H1 (cell line): ENCODE data around the gene RABEP1.

Source experiments
- CEBPB ChIP-seq: IDR thresholded peaks from 2 replicates; pipeline ENCODE4 v1.6.1; 2012; ENCODE audit warnings: low read depth, low read length
- JUND ChIP-seq: IDR thresholded peaks from 2 replicates; pipeline ENCODE4 v1.6.1; 2011; ENCODE audit warnings: mild to moderate bottlenecking, improper control_type of control experiment, low read length
- POLR2A ChIP-seq, 2 experiments: IDR thresholded peaks; 1 replicate in 1 of 2; 2 replicates in 1 of 2; pipeline ENCODE4 v1.6.1; 2011; ENCODE audit warnings: low read depth in 2 of 2, low read length in 2 of 2, mild to moderate bottlenecking in 2 of 2; ENCODE audit errors: control extremely low read depth in 1 of 2
- POLR2AphosphoS5 ChIP-seq: IDR thresholded peaks from 2 replicates; pipeline ENCODE4 v1.6.1; 2011; ENCODE audit warnings: low read depth, low read length
- SP1 ChIP-seq: IDR thresholded peaks from 2 replicates; pipeline ENCODE4 v1.6.1; 2011; ENCODE audit warnings: low read depth, low read length
- TAF1 ChIP-seq: IDR thresholded peaks from 2 replicates; pipeline ENCODE4 v1.6.1; 2011; ENCODE audit warnings: mild to moderate bottlenecking, low read depth, low read length
- YY1 ChIP-seq: IDR thresholded peaks from 2 replicates; pipeline ENCODE4 v1.6.1; 2011; ENCODE audit warnings: low read depth, mild to moderate bottlenecking, low read length
- TF ChIP-seq, protein P1 (sequence below), 3 experiments: IDR thresholded peaks; 1 replicate in 2 of 3; 2 replicates in 1 of 3; pipeline versions ENCODE4 v1.5.1 to v1.6.1; 2011; ENCODE audit warnings: low read length in 3 of 3, mild to moderate bottlenecking in 3 of 3, inconsistent platforms in 2 of 3, low read depth in 1 of 3, moderate library complexity in 1 of 3; ENCODE audit not compliant: insufficient read depth in 1 of 3; ENCODE audit errors: control extremely low read depth in 1 of 3
- TF ChIP-seq, protein P2 (sequence below): IDR thresholded peaks from 2 replicates; pipeline ENCODE4 v1.6.1; 2012; ENCODE audit warnings: low read length, inconsistent platforms

DNA sequence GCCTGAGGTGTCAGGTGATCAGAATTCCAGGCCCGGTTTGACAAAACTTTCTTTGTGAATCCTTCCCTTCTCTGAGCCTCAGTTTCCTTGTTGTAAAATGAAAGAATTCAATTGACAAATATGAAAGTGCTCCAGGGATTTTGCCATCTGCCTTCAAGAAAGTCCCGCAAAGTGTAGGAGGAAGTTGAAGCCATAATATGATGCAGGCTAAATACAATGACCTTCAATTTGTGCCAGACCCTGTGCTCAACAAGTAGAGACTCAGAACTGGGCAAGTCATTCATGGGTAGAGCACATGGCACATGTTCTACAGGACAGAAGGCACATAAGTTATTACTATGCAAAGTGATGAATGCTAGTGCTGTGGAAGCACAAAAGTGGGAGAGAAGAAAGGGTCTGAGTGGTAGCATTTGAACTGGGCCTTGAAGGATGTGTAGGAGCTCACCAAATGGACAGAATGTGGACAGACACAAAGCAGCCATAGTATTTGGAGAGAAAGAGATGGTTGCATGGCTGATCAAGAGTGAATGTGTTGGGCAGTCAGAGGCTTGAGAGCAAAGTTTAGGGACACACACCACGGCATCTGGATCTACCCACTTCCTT lies 45.0 kb upstream of the RABEP1 start:
- TF ChIP-seq POLR2AphosphoS5 (no peak), TAF1 (no peak), SP1 (no peak), JUND (no peak), YY1 (no peak), POLR2A (IDR thresholded peaks at IDR 0.05; ENCODE audit: control extremely low read depth in 1 of 2, low read depth in 2 of 2, low read length in 2 of 2) (no peak), CEBPB (no peak)
- TF ChIP-seq, protein P1, sequence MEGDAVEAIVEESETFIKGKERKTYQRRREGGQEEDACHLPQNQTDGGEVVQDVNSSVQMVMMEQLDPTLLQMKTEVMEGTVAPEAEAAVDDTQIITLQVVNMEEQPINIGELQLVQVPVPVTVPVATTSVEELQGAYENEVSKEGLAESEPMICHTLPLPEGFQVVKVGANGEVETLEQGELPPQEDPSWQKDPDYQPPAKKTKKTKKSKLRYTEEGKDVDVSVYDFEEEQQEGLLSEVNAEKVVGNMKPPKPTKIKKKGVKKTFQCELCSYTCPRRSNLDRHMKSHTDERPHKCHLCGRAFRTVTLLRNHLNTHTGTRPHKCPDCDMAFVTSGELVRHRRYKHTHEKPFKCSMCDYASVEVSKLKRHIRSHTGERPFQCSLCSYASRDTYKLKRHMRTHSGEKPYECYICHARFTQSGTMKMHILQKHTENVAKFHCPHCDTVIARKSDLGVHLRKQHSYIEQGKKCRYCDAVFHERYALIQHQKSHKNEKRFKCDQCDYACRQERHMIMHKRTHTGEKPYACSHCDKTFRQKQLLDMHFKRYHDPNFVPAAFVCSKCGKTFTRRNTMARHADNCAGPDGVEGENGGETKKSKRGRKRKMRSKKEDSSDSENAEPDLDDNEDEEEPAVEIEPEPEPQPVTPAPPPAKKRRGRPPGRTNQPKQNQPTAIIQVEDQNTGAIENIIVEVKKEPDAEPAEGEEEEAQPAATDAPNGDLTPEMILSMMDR (IDR thresholded peaks at IDR 0.05; ENCODE audit: control extremely low read depth in 1 of 3, insufficient read depth in 1 of 3, low read depth in 1 of 3, low read length in 3 of 3): no peak
- TF ChIP-seq, protein P2, sequence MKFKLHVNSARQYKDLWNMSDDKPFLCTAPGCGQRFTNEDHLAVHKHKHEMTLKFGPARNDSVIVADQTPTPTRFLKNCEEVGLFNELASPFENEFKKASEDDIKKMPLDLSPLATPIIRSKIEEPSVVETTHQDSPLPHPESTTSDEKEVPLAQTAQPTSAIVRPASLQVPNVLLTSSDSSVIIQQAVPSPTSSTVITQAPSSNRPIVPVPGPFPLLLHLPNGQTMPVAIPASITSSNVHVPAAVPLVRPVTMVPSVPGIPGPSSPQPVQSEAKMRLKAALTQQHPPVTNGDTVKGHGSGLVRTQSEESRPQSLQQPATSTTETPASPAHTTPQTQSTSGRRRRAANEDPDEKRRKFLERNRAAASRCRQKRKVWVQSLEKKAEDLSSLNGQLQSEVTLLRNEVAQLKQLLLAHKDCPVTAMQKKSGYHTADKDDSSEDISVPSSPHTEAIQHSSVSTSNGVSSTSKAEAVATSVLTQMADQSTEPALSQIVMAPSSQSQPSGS: no peak
